ENCODE measurements around the gene LYL1. TPM values are rescaled to one million over a fixed set of nuclear protein-coding genes. Genes with fewer than 3 reads are reported as not detected.
A peak's percentile ranks its signal among the peaks of the same experiment; 100 is the strongest.

LYL1 gene
- total RNA-seq, 1 donor from 2014 or later: 0.88 TPM

DNA sequence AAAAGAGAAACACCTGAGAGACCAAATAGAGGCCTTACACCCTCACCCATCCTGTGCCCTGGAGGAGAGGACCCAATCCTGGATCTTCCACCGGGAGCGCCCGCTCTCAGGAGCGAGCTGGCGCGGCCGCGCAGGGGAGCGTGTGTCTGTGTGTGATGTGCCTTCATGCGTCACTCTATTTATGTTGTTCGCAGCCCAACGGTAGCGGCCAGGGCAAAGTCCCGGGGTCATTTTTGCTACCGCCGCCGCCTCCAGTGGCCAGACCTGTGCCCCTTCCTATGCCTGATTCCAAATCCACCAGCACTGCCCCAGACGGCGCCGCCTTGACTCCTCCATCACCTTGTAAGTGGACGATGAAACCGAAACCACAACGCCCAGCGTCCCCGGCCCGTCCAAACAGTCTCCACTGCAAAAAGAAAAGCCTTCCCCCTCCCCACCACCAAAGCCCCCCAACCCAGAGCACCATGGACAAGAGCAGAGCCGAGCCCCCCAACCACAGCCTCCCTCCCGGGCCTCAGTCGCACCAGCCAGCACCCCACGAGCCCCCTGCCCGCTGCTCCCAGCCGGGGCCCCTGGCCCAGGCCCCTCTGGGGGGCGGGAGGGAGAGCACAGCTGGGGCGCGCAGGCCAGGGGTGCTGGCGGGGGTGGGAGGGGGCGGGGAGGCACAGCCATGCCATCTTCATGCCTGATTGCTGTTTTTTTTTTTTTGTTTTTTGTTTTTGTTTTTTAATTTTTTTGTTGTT lies 14.7 kb downstream of the LYL1 start:
- H3K36me3 Mint-ChIP-seq: no peaks in the 10 kb centered on the region
- H3F3A ChIP-seq (ENCODE audit: low read depth): peaks cover 3% of the 10 kb centered on the region
- no peak overlapping the region for H3K9ac ChIP-seq
- no peak for DNase-seq (ENCODE audit: low spot score)
- H3K36me3 ChIP-seq: no peaks in the 10 kb centered on the region
- H3K9me3 ChIP-seq (ENCODE audit: low read depth): no peaks in the 10 kb centered on the region
- no peak overlapping the region for H3K27ac Mint-ChIP-seq
- no peak overlapping the region for H3K4me3 ChIP-seq
- H3K79me2 ChIP-seq (ENCODE audit: low read depth): no peaks in the 10 kb centered on the region
- no peak overlapping the region for H2AFZ ChIP-seq (replicated peaks)
- no peaks in the 10 kb centered on the region for H3K9me3 Mint-ChIP-seq
- H3K4me3 Mint-ChIP-seq: peak overlapping the region; percentile 13
- H3K27me3 ChIP-seq: peaks cover 46% of the 10 kb centered on the region
- TF ChIP-seq EZH2 (IDR thresholded peaks at IDR 0.05) (no peak), EZH2phosphoT487 (IDR thresholded peaks at IDR 0.05) (no peak)
- no peaks in the 10 kb centered on the region for H4K20me1 ChIP-seq (ENCODE audit: low read depth)
- H3K4me1 Mint-ChIP-seq: peaks cover 22% of the 10 kb centered on the region
- H3K27ac ChIP-seq: no peak overlapping the region
- peaks cover 19% of the 10 kb centered on the region for H3K4me1 ChIP-seq
- H3K4me2 ChIP-seq: no peak overlapping the region
- H3K27me3 Mint-ChIP-seq (ENCODE audit: insufficient read depth, low read depth): peaks cover 31% of the 10 kb centered on the region

GRCh38 chr19:13087295-13087694 lies 15.4 kb downstream of the LYL1 start:
- H4K20me1 ChIP-seq (ENCODE audit: low read depth): no peaks in the 10 kb centered on the region
- no peak overlapping the region for H3K27ac Mint-ChIP-seq
- H3K4me1 ChIP-seq: peaks cover 25% of the 10 kb centered on the region
- H3F3A ChIP-seq (ENCODE audit: low read depth): peaks cover 5% of the 10 kb centered on the region
- no peak overlapping the region for H3K4me3 Mint-ChIP-seq
- no peaks in the 10 kb centered on the region for H3K9me3 Mint-ChIP-seq
- no peak overlapping the region for H3K4me2 ChIP-seq
- H3K36me3 ChIP-seq: no peaks in the 10 kb centered on the region
- no peak for TF ChIP-seq EZH2phosphoT487 (IDR thresholded peaks at IDR 0.05)
- TF ChIP-seq CTCF (IDR thresholded peaks at IDR 0.05): no peak
- no peak for TF ChIP-seq EZH2 (IDR thresholded peaks at IDR 0.05)
- H3K27me3 Mint-ChIP-seq (ENCODE audit: insufficient read depth, low read depth): peaks cover 32% of the 10 kb centered on the region
- H2AFZ ChIP-seq (replicated peaks): no peak overlapping the region
- no peaks in the 10 kb centered on the region for H3K9me3 ChIP-seq (ENCODE audit: low read depth)
- H3K36me3 Mint-ChIP-seq: no peaks in the 10 kb centered on the region
- peaks cover 26% of the 10 kb centered on the region for H3K4me1 Mint-ChIP-seq
- no peak overlapping the region for H3K27ac ChIP-seq
- H3K9ac ChIP-seq: no peak overlapping the region
- no peak for DNase-seq (ENCODE audit: low spot score)
- peaks cover 39% of the 10 kb centered on the region for H3K27me3 ChIP-seq
- H3K4me3 ChIP-seq: no peak overlapping the region
- no peaks in the 10 kb centered on the region for H3K79me2 ChIP-seq (ENCODE audit: low read depth)

- no peaks in the 10 kb centered on the region for H3K36me3 ChIP-seq
- Mint-ChIP-seq H3K27me3 (ENCODE audit: insufficient read depth, low read depth) (peaks cover 33% of the 10 kb centered on the region), H3K4me1 (peaks cover 23% of the 10 kb centered on the region), H3K27ac (no peak overlapping the region), H3K4me3 (no peak overlapping the region), H3K9me3 (no peaks in the 10 kb centered on the region), H3K36me3 (no peaks in the 10 kb centered on the region)
- no peak overlapping the region for H2AFZ ChIP-seq (replicated peaks)
- H3K27ac ChIP-seq: no peak overlapping the region
- H3K9ac ChIP-seq: no peak overlapping the region
- H3K27me3 ChIP-seq: peaks cover 30% of the 10 kb centered on the region
- H3K4me3 ChIP-seq: no peak overlapping the region
- no peak overlapping the region for H3K4me2 ChIP-seq
- no peaks in the 10 kb centered on the region for H4K20me1 ChIP-seq (ENCODE audit: low read depth)
- DNase-seq (ENCODE audit: low spot score): no peak
- peaks cover 5% of the 10 kb centered on the region for H3F3A ChIP-seq (ENCODE audit: low read depth)
- TF ChIP-seq CTCF (IDR thresholded peaks at IDR 0.05) (no peak), EZH2phosphoT487 (IDR thresholded peaks at IDR 0.05) (no peak), EZH2 (IDR thresholded peaks at IDR 0.05) (no peak)
- no peaks in the 10 kb centered on the region for H3K9me3 ChIP-seq (ENCODE audit: low read depth)
- no peaks in the 10 kb centered on the region for H3K79me2 ChIP-seq (ENCODE audit: low read depth)
- peaks cover 21% of the 10 kb centered on the region for H3K4me1 ChIP-seq
These were observed 16.3 kb downstream of the LYL1 start for GRCh38 chr19:13086341-13086740.

DNA sequence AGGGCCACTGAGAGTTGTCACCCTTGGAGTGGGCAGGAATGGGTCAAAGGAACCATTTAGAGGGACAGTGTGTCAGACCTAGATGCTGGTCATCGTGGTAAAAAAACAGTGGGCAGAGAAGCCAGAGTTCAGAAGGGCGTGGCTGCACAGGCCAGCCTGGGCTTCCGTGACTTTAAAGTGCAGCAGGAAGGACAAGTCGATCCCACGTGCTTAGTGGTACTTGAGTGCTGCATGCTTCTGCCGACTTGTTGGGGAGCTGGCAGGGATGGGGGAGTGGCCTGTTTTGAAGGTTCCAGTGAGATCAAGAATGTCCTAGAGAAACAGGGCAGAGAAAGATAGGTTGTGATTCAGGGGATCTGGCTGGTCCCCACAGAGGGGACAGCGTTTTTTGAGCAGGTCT lies 17.0 kb downstream of the LYL1 start:
- DNase-seq (ENCODE audit: low spot score): no peak
- Histone ChIP-seq H3K9me3 (ENCODE audit: low read depth) (no peaks in the 10 kb centered on the region), H4K20me1 (ENCODE audit: low read depth) (no peaks in the 10 kb centered on the region), H3K4me1 (peaks cover 21% of the 10 kb centered on the region), H3K4me2 (no peak overlapping the region), H3K79me2 (ENCODE audit: low read depth) (no peaks in the 10 kb centered on the region), H3K36me3 (no peaks in the 10 kb centered on the region), H3F3A (ENCODE audit: low read depth) (peaks cover 5% of the 10 kb centered on the region), H3K27me3 (peaks cover 23% of the 10 kb centered on the region), H3K4me3 (no peak overlapping the region), H3K9ac (no peak overlapping the region), H3K27ac (no peak overlapping the region), H2AFZ (replicated peaks) (no peak overlapping the region)
- H3K27me3 Mint-ChIP-seq (ENCODE audit: insufficient read depth, low read depth): peaks cover 35% of the 10 kb centered on the region
- no peak for TF ChIP-seq EZH2phosphoT487 (IDR thresholded peaks at IDR 0.05)
- no peak for TF ChIP-seq EZH2 (IDR thresholded peaks at IDR 0.05)
- TF ChIP-seq CTCF (IDR thresholded peaks at IDR 0.05): no peak
- no peaks in the 10 kb centered on the region for H3K36me3 Mint-ChIP-seq
- peak overlapping the region; percentile 5 for H3K4me3 Mint-ChIP-seq
- no peaks in the 10 kb centered on the region for H3K9me3 Mint-ChIP-seq
- H3K27ac Mint-ChIP-seq: no peak overlapping the region
- peaks cover 21% of the 10 kb centered on the region for H3K4me1 Mint-ChIP-seq
